SK-N-SH treated with all-trans-retinoic acid at 6 μM for 48 hours (cell line): ENCODE results near the gene ARL15.

Experiments used
- ATAC-seq: fragments of 200-7000 bp; cut with Tn5 transposase; 3 replicates; pipeline ENCODE4 v1.9.1; 2020; ENCODE audit warnings: mild to moderate bottlenecking, moderate library complexity
- BACH2 ChIP-seq: fragments of 250-450 bp; sonication (Bioruptor Pico); IDR thresholded peaks from 2 replicates; pipeline ENCODE4 v1.9.0; 2021; ENCODE audit warnings: mild to moderate bottlenecking, borderline replicate concordance
- CSDC2 ChIP-seq: fragments of 250-450 bp; sonication (Bioruptor Pico); IDR thresholded peaks from 2 replicates; pipeline ENCODE4 v1.5.0; 2020; ENCODE audit warnings: mild to moderate bottlenecking, moderate library complexity
- CSRNP3 ChIP-seq: fragments of 250-450 bp; sonication (Bioruptor Pico); IDR thresholded peaks from 2 replicates; pipeline ENCODE4 v1.5.1; 2021; ENCODE audit warnings: mild to moderate bottlenecking, moderate library complexity
- ESRRG ChIP-seq: fragments of 250-450 bp; sonication (Bioruptor Pico); IDR thresholded peaks from 2 replicates; pipeline ENCODE4 v1.6.1; 2021; ENCODE audit warnings: mild to moderate bottlenecking
- OSR1 ChIP-seq: fragments of 250-450 bp; sonication (Bioruptor Pico); IDR thresholded peaks from 2 replicates; pipeline ENCODE4 v1.8.0; 2022; ENCODE audit warnings: moderate library complexity, mild to moderate bottlenecking, inconsistent platforms
- PATZ1 ChIP-seq: fragments of 250-450 bp; sonication (Bioruptor Pico); IDR thresholded peaks from 2 replicates; pipeline ENCODE4 v1.8.0; 2020; ENCODE audit warnings: mild to moderate bottlenecking, moderate library complexity, borderline replicate concordance
- PPARA ChIP-seq: fragments of 250-450 bp; sonication (Bioruptor Pico); IDR thresholded peaks from 2 replicates; pipeline ENCODE4 v1.5.0; 2020; ENCODE audit warnings: mild to moderate bottlenecking, borderline replicate concordance
- RARB ChIP-seq: fragments of 250-450 bp; sonication (Bioruptor Pico); IDR thresholded peaks from 2 replicates; pipeline ENCODE4 v1.8.0; 2021; ENCODE audit warnings: mild to moderate bottlenecking, moderate library complexity
- SNAI2 ChIP-seq: fragments of 250-450 bp; sonication (Bioruptor Pico); IDR thresholded peaks from 2 replicates; pipeline ENCODE4 v1.5.0; 2020; ENCODE audit warnings: mild to moderate bottlenecking, moderate library complexity
- TOX ChIP-seq: fragments of 250-450 bp; sonication (Bioruptor Pico); IDR thresholded peaks from 2 replicates; pipeline ENCODE4 v1.8.0; 2021; ENCODE audit warnings: mild to moderate bottlenecking, moderate library complexity, borderline replicate concordance
- ZC3H10 ChIP-seq: fragments of 250-450 bp; sonication (Bioruptor Pico); IDR thresholded peaks from 2 replicates; pipeline ENCODE4 v1.5.1; 2021; ENCODE audit warnings: mild to moderate bottlenecking, moderate library complexity
- ZFP3 ChIP-seq: fragments of 250-450 bp; sonication (Bioruptor Pico); IDR thresholded peaks from 2 replicates; pipeline ENCODE4 v1.5.0; 2020; ENCODE audit warnings: mild to moderate bottlenecking, moderate library complexity
- ZFP30 ChIP-seq: fragments of 450-650 bp; formaldehyde crosslinking; IDR thresholded peaks from 2 replicates; pipeline ENCODE4 v1.5.0; 2022; ENCODE audit warnings: mild to moderate bottlenecking, moderate library complexity
- ZNF565 ChIP-seq: fragments of 450-650 bp; formaldehyde crosslinking; conservative IDR thresholded peaks from 2 replicates; pipeline ENCODE4 v1.5.0; 2020; ENCODE audit warnings: low read depth, mild to moderate bottlenecking, moderate library complexity
- ZNF70 ChIP-seq: fragments of 450-650 bp; formaldehyde crosslinking; IDR thresholded peaks from 2 replicates; pipeline ENCODE4 v1.5.0; 2020; ENCODE audit warnings: mild to moderate bottlenecking, moderate library complexity
- ZNF8 ChIP-seq: fragments of 450-650 bp; formaldehyde crosslinking; IDR thresholded peaks from 2 replicates; pipeline ENCODE4 v1.5.0; 2020; ENCODE audit warnings: mild to moderate bottlenecking, moderate library complexity
- TF ChIP-seq, protein P1 (sequence below): fragments of 250-450 bp; sonication (Bioruptor Pico); IDR thresholded peaks from 2 replicates; pipeline ENCODE4 v1.5.0; 2020; ENCODE audit warnings: mild to moderate bottlenecking, moderate library complexity
- TF ChIP-seq, protein P2 (sequence below): fragments of 250-450 bp; sonication (Bioruptor Pico); IDR thresholded peaks from 2 replicates; pipeline ENCODE4 v1.5.1; 2020; ENCODE audit warnings: low read depth, mild to moderate bottlenecking, moderate library complexity

ARL15 gene

DNA sequence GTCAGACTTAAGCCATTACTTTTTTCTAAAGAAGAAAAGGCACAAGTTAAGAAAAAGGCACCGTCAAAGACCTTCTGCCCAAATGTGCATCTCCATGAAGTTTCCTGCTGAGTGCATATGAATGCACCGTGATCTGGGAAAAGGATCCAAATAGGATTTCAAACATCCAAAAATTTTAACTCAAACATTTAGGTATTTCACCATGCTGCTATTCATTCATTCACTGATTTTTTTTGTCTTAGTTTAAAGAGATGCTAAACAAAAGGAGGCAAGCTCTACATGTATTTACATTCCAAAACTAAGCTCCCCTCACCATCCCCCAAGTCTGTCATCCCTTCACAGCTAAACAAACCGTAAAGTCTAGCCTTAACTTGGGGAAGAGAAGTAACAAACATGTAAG, 291.9 kb downstream of the ARL15 start:
- TF ChIP-seq, protein P1, sequence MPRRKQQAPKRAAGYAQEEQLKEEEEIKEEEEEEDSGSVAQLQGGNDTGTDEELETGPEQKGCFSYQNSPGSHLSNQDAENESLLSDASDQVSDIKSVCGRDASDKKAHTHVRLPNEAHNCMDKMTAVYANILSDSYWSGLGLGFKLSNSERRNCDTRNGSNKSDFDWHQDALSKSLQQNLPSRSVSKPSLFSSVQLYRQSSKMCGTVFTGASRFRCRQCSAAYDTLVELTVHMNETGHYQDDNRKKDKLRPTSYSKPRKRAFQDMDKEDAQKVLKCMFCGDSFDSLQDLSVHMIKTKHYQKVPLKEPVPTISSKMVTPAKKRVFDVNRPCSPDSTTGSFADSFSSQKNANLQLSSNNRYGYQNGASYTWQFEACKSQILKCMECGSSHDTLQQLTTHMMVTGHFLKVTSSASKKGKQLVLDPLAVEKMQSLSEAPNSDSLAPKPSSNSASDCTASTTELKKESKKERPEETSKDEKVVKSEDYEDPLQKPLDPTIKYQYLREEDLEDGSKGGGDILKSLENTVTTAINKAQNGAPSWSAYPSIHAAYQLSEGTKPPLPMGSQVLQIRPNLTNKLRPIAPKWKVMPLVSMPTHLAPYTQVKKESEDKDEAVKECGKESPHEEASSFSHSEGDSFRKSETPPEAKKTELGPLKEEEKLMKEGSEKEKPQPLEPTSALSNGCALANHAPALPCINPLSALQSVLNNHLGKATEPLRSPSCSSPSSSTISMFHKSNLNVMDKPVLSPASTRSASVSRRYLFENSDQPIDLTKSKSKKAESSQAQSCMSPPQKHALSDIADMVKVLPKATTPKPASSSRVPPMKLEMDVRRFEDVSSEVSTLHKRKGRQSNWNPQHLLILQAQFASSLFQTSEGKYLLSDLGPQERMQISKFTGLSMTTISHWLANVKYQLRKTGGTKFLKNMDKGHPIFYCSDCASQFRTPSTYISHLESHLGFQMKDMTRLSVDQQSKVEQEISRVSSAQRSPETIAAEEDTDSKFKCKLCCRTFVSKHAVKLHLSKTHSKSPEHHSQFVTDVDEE (CRISPR knock-in tag) = no peak
- TF ChIP-seq ZFP30 (CRISPR knock-in tag) (no peak), SNAI2 (CRISPR knock-in tag) (no peak), ZC3H10 (CRISPR knock-in tag) (no peak), CSDC2 (no peak), PPARA (CRISPR knock-in tag) (no peak), RARB (no peak), ZNF565 (CRISPR knock-in tag) (no peak), TOX (CRISPR knock-in tag) (no peak), ESRRG (CRISPR knock-in tag) (no peak), BACH2 (CRISPR knock-in tag) (no peak), ZNF70 (no peak)
- TF ChIP-seq, all 23 proteins: peak for 0
- no peak for ATAC-seq

- TF ChIP-seq TOX (CRISPR knock-in tag) (no peak), ZNF8 (no peak), CSDC2 (no peak), CSRNP3 (CRISPR knock-in tag) (no peak), PATZ1 (CRISPR knock-in tag) (no peak)
- TF ChIP-seq, protein P2, sequence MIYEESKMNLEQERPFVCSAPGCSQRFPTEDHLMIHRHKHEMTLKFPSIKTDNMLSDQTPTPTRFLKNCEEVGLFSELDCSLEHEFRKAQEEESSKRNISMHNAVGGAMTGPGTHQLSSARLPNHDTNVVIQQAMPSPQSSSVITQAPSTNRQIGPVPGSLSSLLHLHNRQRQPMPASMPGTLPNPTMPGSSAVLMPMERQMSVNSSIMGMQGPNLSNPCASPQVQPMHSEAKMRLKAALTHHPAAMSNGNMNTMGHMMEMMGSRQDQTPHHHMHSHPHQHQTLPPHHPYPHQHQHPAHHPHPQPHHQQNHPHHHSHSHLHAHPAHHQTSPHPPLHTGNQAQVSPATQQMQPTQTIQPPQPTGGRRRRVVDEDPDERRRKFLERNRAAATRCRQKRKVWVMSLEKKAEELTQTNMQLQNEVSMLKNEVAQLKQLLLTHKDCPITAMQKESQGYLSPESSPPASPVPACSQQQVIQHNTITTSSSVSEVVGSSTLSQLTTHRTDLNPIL (CRISPR knock-in tag) = no peak
- TF ChIP-seq, protein P1 (CRISPR knock-in tag) = no peak
- no peak for ATAC-seq
These were observed 292.8 kb downstream of the ARL15 start for GRCh38 chr5:54017580-54017979.

DNA sequence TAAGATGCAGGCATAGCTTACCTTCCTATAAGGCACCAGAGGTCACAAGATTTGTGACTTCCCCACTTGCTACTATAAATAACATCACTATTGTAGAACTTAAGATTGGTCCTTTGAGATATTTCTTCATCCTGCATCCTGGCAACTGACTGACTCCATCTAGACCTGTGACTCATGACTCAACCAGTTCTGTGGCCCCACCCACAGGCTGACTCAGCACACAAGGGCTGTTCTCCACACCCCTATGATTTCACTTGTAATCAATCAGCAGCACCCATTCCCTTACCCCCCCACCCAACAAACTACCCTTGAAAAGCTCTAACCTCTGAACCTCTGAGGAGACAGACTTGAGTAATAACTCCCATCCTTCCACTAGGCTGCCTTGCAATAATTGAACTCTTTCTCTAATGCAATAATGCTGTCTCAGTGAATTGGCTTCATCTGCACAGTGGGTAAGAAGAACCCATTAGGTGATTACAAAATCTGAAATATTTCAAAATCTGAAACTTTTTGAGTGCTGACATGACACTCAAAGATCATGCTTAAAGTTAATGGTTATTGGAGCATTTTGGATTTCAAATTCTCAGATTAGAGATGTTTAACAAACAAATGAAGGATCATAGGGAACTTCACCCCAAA, 296.7 kb downstream of the ARL15 start:
- ATAC-seq = no peak; the same call in 1 of the 3 replicates
- TF ChIP-seq ZNF565 (CRISPR knock-in tag) = no peak
- TF ChIP-seq, protein P1 (CRISPR knock-in tag) = no peak
- TF ChIP-seq CSRNP3 (CRISPR knock-in tag) = no peak
- TF ChIP-seq RARB = no peak
- TF ChIP-seq BACH2 (CRISPR knock-in tag) = no peak
- TF ChIP-seq CSDC2 = no peak
- no peak for TF ChIP-seq ZFP3 (CRISPR knock-in tag)
- no peak for TF ChIP-seq ZNF8
- TF ChIP-seq, protein P2 (CRISPR knock-in tag) = no peak
- no peak for TF ChIP-seq OSR1 (CRISPR knock-in tag)
- no peak for TF ChIP-seq ZFP30 (CRISPR knock-in tag)
- TF ChIP-seq ZNF70 = no peak
